ENCODE measurements around the gene CCDC178.

- TF ChIP-seq MAX (IDR thresholded peaks at IDR 0.05) (no peak), EP300 (IDR thresholded peaks at IDR 0.05; ENCODE audit: borderline replicate concordance) (no peak), TCF12 (IDR thresholded peaks at IDR 0.05; ENCODE audit: low read depth) (no peak), CEBPB (IDR thresholded peaks at IDR 0.05) (no peak), USF1 (IDR thresholded peaks at IDR 0.05) (no peak), TAF1 (IDR thresholded peaks at IDR 0.05; ENCODE audit: low read depth) (no peak)
Measured at GRCh38 chr18:33132657-33133056, 307.9 kb downstream of the CCDC178 start.
